Panc1 (cell line): ENCODE results near the gene MAGI2.

Experiments used
- POLR2AphosphoS5 ChIP-seq: IDR thresholded peaks from 2 replicates; pipeline ENCODE4 v1.6.1; 2012; ENCODE audit warnings: mild to moderate bottlenecking, low read depth, low read length, moderate library complexity
- REST ChIP-seq, 2 experiments: IDR thresholded peaks; 2 replicates each; pipeline ENCODE4 v1.6.1; 2011 to 2012; ENCODE audit warnings: low read depth in 2 of 2, control low read depth in 1 of 2, low read length in 1 of 2, mild to moderate bottlenecking in 1 of 2, moderate library complexity in 1 of 2; ENCODE audit not compliant: insufficient read depth in 1 of 2

- no peak for TF ChIP-seq REST (IDR thresholded peaks at IDR 0.05; ENCODE audit: insufficient read depth in 1 of 2, low read depth in 2 of 2, low read length in 1 of 2)
- no peak for TF ChIP-seq POLR2AphosphoS5
These were observed 171.3 kb downstream of the MAGI2 start for GRCh38 chr7:79282070-79282694.
